Measurements from ENCODE around the gene ARHGAP18.

DNA sequence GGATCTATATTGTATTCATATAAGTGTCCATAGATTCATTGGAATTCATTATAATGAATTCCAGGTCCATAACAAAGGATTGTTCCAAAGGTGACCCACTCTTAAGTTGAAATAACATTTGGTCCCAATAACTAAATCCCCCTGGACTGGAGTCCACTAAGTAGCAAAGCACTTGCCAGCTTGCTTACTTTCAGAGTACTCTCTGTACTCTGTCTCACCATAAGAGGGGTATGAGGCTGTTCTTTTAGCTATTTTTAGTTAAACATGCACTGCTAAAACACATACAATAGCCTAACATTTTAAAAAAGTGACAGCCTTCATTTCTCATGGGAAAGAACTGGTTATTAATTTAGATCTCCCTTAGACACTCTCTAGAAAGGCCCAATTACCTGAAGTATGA, 16.7 kb upstream of the ARHGAP18 start:
- no peak for TF ChIP-seq POLR2A (IDR thresholded peaks at IDR 0.05)
- TF ChIP-seq, protein P1, sequence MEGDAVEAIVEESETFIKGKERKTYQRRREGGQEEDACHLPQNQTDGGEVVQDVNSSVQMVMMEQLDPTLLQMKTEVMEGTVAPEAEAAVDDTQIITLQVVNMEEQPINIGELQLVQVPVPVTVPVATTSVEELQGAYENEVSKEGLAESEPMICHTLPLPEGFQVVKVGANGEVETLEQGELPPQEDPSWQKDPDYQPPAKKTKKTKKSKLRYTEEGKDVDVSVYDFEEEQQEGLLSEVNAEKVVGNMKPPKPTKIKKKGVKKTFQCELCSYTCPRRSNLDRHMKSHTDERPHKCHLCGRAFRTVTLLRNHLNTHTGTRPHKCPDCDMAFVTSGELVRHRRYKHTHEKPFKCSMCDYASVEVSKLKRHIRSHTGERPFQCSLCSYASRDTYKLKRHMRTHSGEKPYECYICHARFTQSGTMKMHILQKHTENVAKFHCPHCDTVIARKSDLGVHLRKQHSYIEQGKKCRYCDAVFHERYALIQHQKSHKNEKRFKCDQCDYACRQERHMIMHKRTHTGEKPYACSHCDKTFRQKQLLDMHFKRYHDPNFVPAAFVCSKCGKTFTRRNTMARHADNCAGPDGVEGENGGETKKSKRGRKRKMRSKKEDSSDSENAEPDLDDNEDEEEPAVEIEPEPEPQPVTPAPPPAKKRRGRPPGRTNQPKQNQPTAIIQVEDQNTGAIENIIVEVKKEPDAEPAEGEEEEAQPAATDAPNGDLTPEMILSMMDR (IDR thresholded peaks at IDR 0.05) = no peak
